ENCODE data around the gene TM9SF3.

The TM9SF3 gene

DNA sequence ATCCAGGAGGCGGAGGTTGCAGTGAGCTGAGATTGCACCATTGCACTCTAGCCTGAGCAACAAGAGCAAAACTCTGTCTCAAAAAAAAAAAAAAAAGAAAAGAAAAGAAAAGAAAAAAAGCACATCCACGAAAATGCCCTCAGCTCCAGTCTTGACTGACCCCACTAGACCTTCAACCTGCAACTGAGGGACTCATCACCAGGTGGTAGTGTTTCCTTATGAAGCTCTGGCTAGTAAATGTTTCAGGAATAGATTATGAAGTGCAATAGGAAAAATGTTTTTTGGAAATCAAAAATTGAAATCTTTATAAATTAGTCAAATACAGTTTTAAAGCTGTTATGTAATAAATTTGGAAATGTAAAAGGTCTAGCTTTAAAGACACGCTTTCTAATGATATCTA is 95.5 kb downstream of the TM9SF3 start:
- no peaks in the 10 kb centered on the region for H3F3A ChIP-seq (ENCODE audit: insufficient read depth)

DNA sequence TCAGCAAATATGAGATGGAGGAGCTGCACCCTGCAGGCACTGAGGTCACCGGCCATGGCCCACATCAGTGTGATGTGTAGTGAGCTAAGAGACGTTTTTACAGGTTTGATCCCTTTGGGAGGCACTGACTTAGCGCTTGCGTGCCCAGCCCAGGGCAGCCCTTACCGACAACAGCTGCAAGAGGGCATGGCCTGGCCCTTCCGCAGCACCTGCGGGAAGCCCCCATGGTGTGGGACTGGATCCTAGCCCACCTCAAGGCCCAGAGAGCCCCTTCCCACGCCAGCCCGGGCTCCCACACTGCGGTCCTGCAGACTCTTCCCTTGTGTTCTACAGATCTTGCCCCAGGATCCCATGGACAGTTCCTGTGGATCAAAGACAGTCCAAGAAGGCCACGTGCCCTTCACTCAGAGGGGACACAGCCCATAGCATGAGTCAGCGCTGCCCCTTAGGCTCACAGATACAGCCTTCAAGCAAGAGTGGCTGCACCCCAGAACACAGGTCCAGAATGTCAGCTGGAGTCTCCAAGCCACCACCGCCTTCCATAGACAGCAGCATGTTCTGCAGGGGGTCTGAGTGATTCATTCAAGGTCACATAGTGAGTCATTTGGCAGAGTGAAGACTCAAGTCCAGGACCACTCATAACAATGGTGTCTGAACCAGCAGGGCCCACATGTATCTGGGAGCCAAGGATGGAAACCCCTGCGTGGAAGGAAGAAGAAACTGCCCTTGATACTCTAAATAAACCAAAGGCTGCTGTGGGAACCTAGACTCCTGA is 98.5 kb downstream of the TM9SF3 start:
- H3K9me2 ChIP-seq (replicated peaks; ENCODE audit: insufficient read depth, low read length): no peaks in the 10 kb centered on the region
- no peak overlapping the region for H2AFZ ChIP-seq (ENCODE audit: low read depth, low read length, severe bottlenecking)
- TF ChIP-seq, protein P1, sequence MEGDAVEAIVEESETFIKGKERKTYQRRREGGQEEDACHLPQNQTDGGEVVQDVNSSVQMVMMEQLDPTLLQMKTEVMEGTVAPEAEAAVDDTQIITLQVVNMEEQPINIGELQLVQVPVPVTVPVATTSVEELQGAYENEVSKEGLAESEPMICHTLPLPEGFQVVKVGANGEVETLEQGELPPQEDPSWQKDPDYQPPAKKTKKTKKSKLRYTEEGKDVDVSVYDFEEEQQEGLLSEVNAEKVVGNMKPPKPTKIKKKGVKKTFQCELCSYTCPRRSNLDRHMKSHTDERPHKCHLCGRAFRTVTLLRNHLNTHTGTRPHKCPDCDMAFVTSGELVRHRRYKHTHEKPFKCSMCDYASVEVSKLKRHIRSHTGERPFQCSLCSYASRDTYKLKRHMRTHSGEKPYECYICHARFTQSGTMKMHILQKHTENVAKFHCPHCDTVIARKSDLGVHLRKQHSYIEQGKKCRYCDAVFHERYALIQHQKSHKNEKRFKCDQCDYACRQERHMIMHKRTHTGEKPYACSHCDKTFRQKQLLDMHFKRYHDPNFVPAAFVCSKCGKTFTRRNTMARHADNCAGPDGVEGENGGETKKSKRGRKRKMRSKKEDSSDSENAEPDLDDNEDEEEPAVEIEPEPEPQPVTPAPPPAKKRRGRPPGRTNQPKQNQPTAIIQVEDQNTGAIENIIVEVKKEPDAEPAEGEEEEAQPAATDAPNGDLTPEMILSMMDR (IDR thresholded peaks at IDR 0.05; ENCODE audit: insufficient read depth, low read length, poor library complexity, severe bottlenecking): no peak
- TF ChIP-seq EZH2phosphoT487 (conservative IDR thresholded peaks at IDR 0.05; ENCODE audit: low read length): no peak
- no peak overlapping the region for H3K4me3 ChIP-seq (ENCODE audit: insufficient read depth, low read length, poor library complexity, severe bottlenecking)
- H3K27ac ChIP-seq (ENCODE audit: low read depth, low read length): no peak overlapping the region
- no peaks in the 10 kb centered on the region for H3K79me2 ChIP-seq (ENCODE audit: insufficient read depth, low read length)
- no peaks in the 10 kb centered on the region for H3K36me3 ChIP-seq (ENCODE audit: low read length)
- no peaks in the 10 kb centered on the region for H3K9me3 ChIP-seq (ENCODE audit: insufficient read depth, low read length)
- H4K20me1 ChIP-seq (ENCODE audit: low read depth, low read length): no peaks in the 10 kb centered on the region
- H3F3A ChIP-seq (ENCODE audit: insufficient read depth): no peaks in the 10 kb centered on the region
- no peak overlapping the region for H3K9ac ChIP-seq (ENCODE audit: low read length)
- no peaks in the 10 kb centered on the region for H3K27me3 ChIP-seq (ENCODE audit: low read length)
- no peak overlapping the region for H3K4me2 ChIP-seq (ENCODE audit: low read depth, low read length, poor library complexity, severe bottlenecking)

More for the DNA sequence above, 95.5 kb downstream of the TM9SF3 start:
- Histone ChIP-seq H3K27me3 (ENCODE audit: low read length) (no peaks in the 10 kb centered on the region), H3K27ac (ENCODE audit: low read depth, low read length) (no peak overlapping the region), H2AFZ (ENCODE audit: low read depth, low read length, severe bottlenecking) (no peak overlapping the region), H3K9me3 (ENCODE audit: insufficient read depth, low read length) (no peaks in the 10 kb centered on the region), H3K9ac (ENCODE audit: low read length) (no peak overlapping the region), H3K4me3 (ENCODE audit: insufficient read depth, low read length, poor library complexity, severe bottlenecking) (no peak overlapping the region), H3K79me2 (ENCODE audit: insufficient read depth, low read length) (no peaks in the 10 kb centered on the region), H4K20me1 (ENCODE audit: low read depth, low read length) (no peaks in the 10 kb centered on the region), H3K4me2 (ENCODE audit: low read depth, low read length, poor library complexity, severe bottlenecking) (no peak overlapping the region), H3K9me2 (replicated peaks; ENCODE audit: insufficient read depth, low read length) (no peaks in the 10 kb centered on the region), H3K36me3 (ENCODE audit: low read length) (no peaks in the 10 kb centered on the region)
- TF ChIP-seq EZH2phosphoT487 (conservative IDR thresholded peaks at IDR 0.05; ENCODE audit: low read length): no peak
- TF ChIP-seq, protein P1 (IDR thresholded peaks at IDR 0.05; ENCODE audit: insufficient read depth, low read length, poor library complexity, severe bottlenecking): no peak

DNA sequence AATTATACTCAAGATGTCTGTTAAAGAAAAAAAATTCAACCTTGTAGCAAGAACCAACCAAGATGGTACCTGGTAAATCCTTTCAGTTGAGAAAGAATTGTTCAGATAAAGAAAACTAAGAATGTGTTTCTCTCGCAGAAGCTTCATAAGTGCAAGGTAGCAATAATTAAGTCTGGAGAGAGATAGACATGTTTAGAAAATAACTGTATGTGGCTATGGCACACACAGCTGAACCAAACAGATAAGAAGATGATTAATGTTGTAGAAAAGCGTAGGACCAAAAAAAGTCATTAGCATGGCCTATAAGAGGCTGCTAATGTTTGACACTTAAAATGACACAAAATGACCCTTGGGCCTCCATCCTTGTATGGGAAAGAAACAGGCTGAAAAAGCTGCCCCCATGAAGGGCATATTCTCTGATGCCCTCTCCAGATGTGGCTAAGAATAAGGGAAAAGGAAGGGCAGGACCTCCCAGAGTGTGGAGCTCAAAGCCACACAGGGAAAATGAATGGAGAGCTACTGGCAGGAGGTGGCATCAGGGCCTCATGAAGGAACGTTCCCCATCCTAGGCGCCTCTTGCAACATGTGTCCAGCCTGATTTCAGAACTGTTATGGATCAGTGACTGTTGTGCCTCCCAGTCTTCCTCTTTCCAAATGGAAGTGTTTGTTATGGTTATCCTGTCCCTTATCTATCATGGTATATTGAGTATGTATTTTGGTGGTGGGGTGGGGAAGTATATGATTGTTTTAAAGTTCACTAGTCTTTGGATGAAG is 103.8 kb downstream of the TM9SF3 start:
- no peak for TF ChIP-seq EZH2phosphoT487 (conservative IDR thresholded peaks at IDR 0.05; ENCODE audit: low read length)
- TF ChIP-seq, protein P1 (IDR thresholded peaks at IDR 0.05; ENCODE audit: insufficient read depth, low read length, poor library complexity, severe bottlenecking): no peak

More for the DNA sequence above, 103.8 kb downstream of the TM9SF3 start:
- H3K79me2 ChIP-seq (ENCODE audit: insufficient read depth, low read length): no peaks in the 10 kb centered on the region
- H3K27me3 ChIP-seq (ENCODE audit: low read length): no peaks in the 10 kb centered on the region
- no peak overlapping the region for H3K27ac ChIP-seq (ENCODE audit: low read depth, low read length)
- no peaks in the 10 kb centered on the region for H3K9me2 ChIP-seq (replicated peaks; ENCODE audit: insufficient read depth, low read length)
- H2AFZ ChIP-seq (ENCODE audit: low read depth, low read length, severe bottlenecking): no peak overlapping the region
- no peak overlapping the region for H3K4me3 ChIP-seq (ENCODE audit: insufficient read depth, low read length, poor library complexity, severe bottlenecking)
- no peak overlapping the region for H3K9ac ChIP-seq (ENCODE audit: low read length)
- no peaks in the 10 kb centered on the region for H3K9me3 ChIP-seq (ENCODE audit: insufficient read depth, low read length)
- H3K4me2 ChIP-seq (ENCODE audit: low read depth, low read length, poor library complexity, severe bottlenecking): no peak overlapping the region
- no peaks in the 10 kb centered on the region for H3F3A ChIP-seq (ENCODE audit: insufficient read depth)
- no peaks in the 10 kb centered on the region for H3K36me3 ChIP-seq (ENCODE audit: low read length)
- no peaks in the 10 kb centered on the region for H4K20me1 ChIP-seq (ENCODE audit: low read depth, low read length)
